Trophoblast cell (in vitro differentiated cells and primary cell): ENCODE data around the gene KRTAP8-1. TPM values are rescaled to one million over a fixed set of nuclear protein-coding genes. Genes with fewer than 3 reads are reported as not detected.
A peak's percentile ranks its signal among the peaks of the same experiment; 100 is the strongest.

ENCODE experiments used
- DNase-seq, 2 donors: peaks; one replicate each; pipeline ENCODE4 v3.0.0-alpha.2; 2016
- H2AFZ ChIP-seq: 2 replicates; pipeline ENCODE4 v1.6.1; 2013; ENCODE audit warnings: low read length, moderate library complexity, mild to moderate bottlenecking; ENCODE audit not compliant: insufficient read depth, poor library complexity
- H2AK5ac ChIP-seq: 2 replicates; pipeline ENCODE4 v1.6.1; 2013; ENCODE audit warnings: mild to moderate bottlenecking, low read length
- H2BK120ac ChIP-seq: 2 replicates; pipeline ENCODE4 v1.6.1; 2013; ENCODE audit warnings: low read length, mild to moderate bottlenecking, moderate library complexity; ENCODE audit not compliant: insufficient read depth, poor library complexity
- H2BK12ac ChIP-seq: 2 replicates; pipeline ENCODE4 v1.6.1; 2013; ENCODE audit warnings: mild to moderate bottlenecking, low read length, moderate library complexity
- H2BK5ac ChIP-seq: 2 replicates; pipeline ENCODE4 v1.6.1; 2013; ENCODE audit warnings: low read length, low read depth, moderate library complexity, mild to moderate bottlenecking; ENCODE audit not compliant: poor library complexity
- H3K14ac ChIP-seq: 2 replicates; pipeline ENCODE4 v1.6.1; 2013; ENCODE audit warnings: mild to moderate bottlenecking, low read length
- H3K18ac ChIP-seq: 2 replicates; pipeline ENCODE4 v1.6.1; 2013; ENCODE audit warnings: mild to moderate bottlenecking, low read length
- H3K23ac ChIP-seq: 2 replicates; pipeline ENCODE4 v1.6.1; 2013; ENCODE audit warnings: low read length
- H3K27ac ChIP-seq: 2 replicates; pipeline ENCODE4 v1.5.1; 2013; ENCODE audit warnings: low read depth, mild to moderate bottlenecking, inconsistent platforms, low read length, moderate library complexity
- H3K27me3 ChIP-seq: 2 replicates; pipeline ENCODE4 v1.6.1; 2013; ENCODE audit warnings: inconsistent platforms, mild to moderate bottlenecking, low read length, moderate library complexity; ENCODE audit not compliant: insufficient read depth
- H3K36me3 ChIP-seq, 2 experiments: 1 replicate in 1 of 2; 2 replicates in 1 of 2; pipeline ENCODE4 v1.6.1; 2013; ENCODE audit warnings: low read length in 2 of 2, mild to moderate bottlenecking in 2 of 2, moderate library complexity in 1 of 2; ENCODE audit not compliant: insufficient read depth in 2 of 2, control insufficient read depth in 1 of 2
- H3K4ac ChIP-seq: 2 replicates; pipeline ENCODE4 v1.6.1; 2013; ENCODE audit warnings: low read depth, mild to moderate bottlenecking, low read length, moderate library complexity
- H3K4me1 ChIP-seq, 2 experiments: 1 replicate in 1 of 2; 2 replicates in 1 of 2; pipeline ENCODE4 v1.6.1; 2013; ENCODE audit warnings: low read length in 2 of 2, mild to moderate bottlenecking in 2 of 2, moderate library complexity in 1 of 2; ENCODE audit not compliant: insufficient read depth in 2 of 2, control insufficient read depth in 1 of 2
- H3K4me2 ChIP-seq: 2 replicates; pipeline ENCODE4 v1.6.1; 2013; ENCODE audit warnings: inconsistent platforms, mild to moderate bottlenecking, low read length, moderate library complexity
- H3K4me3 ChIP-seq: 2 replicates; pipeline ENCODE4 v1.5.1; 2013; ENCODE audit warnings: mild to moderate bottlenecking, low read depth, low read length, inconsistent platforms
- H3K79me1 ChIP-seq: one replicate; pipeline ENCODE4 v1.6.1; 2013; ENCODE audit warnings: low read length
- H3K79me2 ChIP-seq: 2 replicates; pipeline ENCODE4 v1.6.1; 2013; ENCODE audit warnings: low read length, mild to moderate bottlenecking; ENCODE audit not compliant: control insufficient read depth, insufficient read depth, poor library complexity
- H3K9ac ChIP-seq: 2 replicates; pipeline ENCODE4 v1.6.1; 2013; ENCODE audit warnings: mild to moderate bottlenecking, low read length
- H3K9me3 ChIP-seq: 2 replicates; pipeline ENCODE4 v1.6.1; 2013; ENCODE audit warnings: low read depth, mild to moderate bottlenecking, control low read depth, inconsistent platforms, low read length; ENCODE audit not compliant: insufficient read depth
- H4K12ac ChIP-seq: 2 replicates; pipeline ENCODE4 v1.6.1; 2013; ENCODE audit warnings: low read depth, mild to moderate bottlenecking, low read length, moderate library complexity
- H4K8ac ChIP-seq: 2 replicates; pipeline ENCODE4 v1.6.1; 2013; ENCODE audit warnings: low read depth, mild to moderate bottlenecking, low read length, moderate library complexity
- H4K91ac ChIP-seq: one replicate; pipeline ENCODE4 v1.6.1; 2013; ENCODE audit warnings: low read depth, mild to moderate bottlenecking, low read length, moderate library complexity
- WGBS: extraction: QIAGEN DNeasy Blood & Tissue Kit; methylation state at CpG from one replicate; pipeline ENCODE4 v1.1.7; 2013; ENCODE audit warnings: missing lambda C conversion rate; ENCODE audit not compliant: insufficient read length, insufficient coverage; ENCODE audit errors: extremely low coverage; 5-methylcytosine and 5-hydroxymethylcytosine counted together
- polyA plus RNA-seq: library from polyadenylated mRNA; stranded (reverse); fragments of 200-250 nt; gene quantifications from 2 replicates; pipeline ENCODE4 v1.2.3, GENCODE V29; 2013

Gene KRTAP8-1, protein sequence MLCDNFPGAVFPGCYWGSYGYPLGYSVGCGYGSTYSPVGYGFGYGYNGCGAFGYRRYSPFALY
- not detected in 2 replicates for polyA plus RNA-seq

- WGBS = no CpG with 5 or more reads among the region's 5 CpGs
- no peak for DNase-seq
- Histone ChIP-seq H3K4me3 (no peak within 1 kb of the TSS), H3K27ac (no peak within 1 kb of the TSS), H3K4me2 (no peak within 1 kb of the TSS), H3K18ac (no peak within 1 kb of the TSS), H3K9me3 (no peaks in the 10 kb centered on the region), H2AFZ (no peak within 1 kb of the TSS), H2BK12ac (no peak within 1 kb of the TSS), H4K8ac (no peak within 1 kb of the TSS), H3K23ac (no peak within 1 kb of the TSS), H3K9ac (no peak within 1 kb of the TSS), H3K4ac (no peak within 1 kb of the TSS), H3K36me3 (no peaks in the 10 kb centered on the region), H4K12ac (no peak within 1 kb of the TSS), H2BK120ac (no peak within 1 kb of the TSS), H3K27me3 (no peaks in the 10 kb centered on the region), H2AK5ac (no peak within 1 kb of the TSS), H3K79me1 (no peaks in the 10 kb centered on the region), H3K4me1 (no peaks in the 10 kb centered on the region), H2BK5ac (no peak within 1 kb of the TSS), H3K14ac (no peak within 1 kb of the TSS), H4K91ac (no peak within 1 kb of the TSS), H3K79me2 (no peaks in the 10 kb centered on the region)
Observed at GRCh38 chr21:30813174-30813573, at the start of gene KRTAP8-1. Gene KRTAP8-1, minus strand, starts transcription at chr21:30813274. Its CDS starts 54 bp downstream, at chr21:30813220.

- Histone ChIP-seq H3K4me2 (no peak overlapping the region), H3K36me3 (no peaks in the 10 kb centered on the region), H2AFZ (no peak overlapping the region), H3K9me3 (no peaks in the 10 kb centered on the region), H4K91ac (no peak overlapping the region), H3K4me3 (no peak overlapping the region), H3K27ac (no peak overlapping the region), H3K4me1 (no peaks in the 10 kb centered on the region), H2BK120ac (no peak overlapping the region), H3K27me3 (no peaks in the 10 kb centered on the region), H3K79me2 (no peaks in the 10 kb centered on the region), H3K79me1 (no peaks in the 10 kb centered on the region), H2BK5ac (no peak overlapping the region), H4K12ac (no peak overlapping the region), H2AK5ac (no peak overlapping the region), H3K14ac (no peak overlapping the region), H3K23ac (no peak overlapping the region), H2BK12ac (no peak overlapping the region), H4K8ac (no peak overlapping the region), H3K18ac (no peak overlapping the region), H3K4ac (no peak overlapping the region), H3K9ac (no peak overlapping the region)
- WGBS = no CpG with 5 or more reads among the region's 9 CpGs
- no peak for DNase-seq
Observed at GRCh38 chr21:30847627-30848500, 34.8 kb upstream of the KRTAP8-1 start.

DNA sequence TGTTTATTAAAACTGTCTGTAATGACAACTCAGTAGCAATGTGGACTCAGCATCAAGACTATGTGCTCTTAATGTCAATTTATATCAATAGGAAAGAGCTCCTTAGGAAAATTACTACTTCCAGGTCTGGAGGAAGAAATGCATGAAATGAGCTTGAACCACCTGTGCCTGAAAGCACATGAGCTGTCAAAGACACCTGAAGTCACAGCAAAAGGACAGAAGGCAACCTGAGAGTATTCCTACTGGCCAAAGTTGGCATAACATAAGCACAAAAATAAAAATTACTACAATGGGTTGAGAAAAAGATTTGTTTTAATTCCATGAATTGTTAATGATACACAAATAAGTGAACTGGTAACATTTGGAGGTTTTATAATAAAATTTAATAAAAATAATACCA is 29.9 kb upstream of the KRTAP8-1 start:
- Histone ChIP-seq H2BK12ac (no peak overlapping the region), H3K4me3 (no peak overlapping the region), H2BK5ac (no peak overlapping the region)

DNA sequence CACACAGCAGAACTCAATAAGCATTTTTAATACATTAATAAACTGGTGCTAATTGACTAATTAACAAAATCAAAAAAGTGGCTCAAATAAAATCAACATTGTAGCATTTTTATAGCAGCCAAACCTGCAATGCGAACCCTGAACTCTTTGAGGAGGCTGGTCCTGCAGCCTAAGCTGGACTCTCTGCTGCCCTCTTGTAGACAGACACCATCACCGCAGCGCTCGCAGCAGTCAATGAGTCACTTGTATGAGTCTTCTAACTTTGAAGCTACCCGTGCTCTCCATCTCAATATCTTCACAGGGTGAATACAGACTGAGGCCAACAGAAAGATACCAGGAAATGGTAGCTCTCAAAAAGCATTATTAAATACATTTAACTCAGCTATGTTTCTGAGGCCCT is 26.2 kb upstream of the KRTAP8-1 start:
- H4K91ac ChIP-seq = no peak overlapping the region
- H3K4me1 ChIP-seq = no peaks in the 10 kb centered on the region
- H3K4ac ChIP-seq = no peak overlapping the region
- no peak overlapping the region for H3K23ac ChIP-seq
- H2BK120ac ChIP-seq = no peak overlapping the region
- no peak overlapping the region for H2BK12ac ChIP-seq
- no peaks in the 10 kb centered on the region for H3K79me1 ChIP-seq
- H3K4me2 ChIP-seq = no peak overlapping the region
- H3K27me3 ChIP-seq = no peaks in the 10 kb centered on the region
- no peaks in the 10 kb centered on the region for H3K79me2 ChIP-seq
- no peak overlapping the region for H3K9ac ChIP-seq
- H2BK5ac ChIP-seq = no peak overlapping the region
- H3K9me3 ChIP-seq = no peaks in the 10 kb centered on the region
- H3K18ac ChIP-seq = no peak overlapping the region
- no peak overlapping the region for H4K8ac ChIP-seq
- H3K4me3 ChIP-seq = no peak overlapping the region
- no peak overlapping the region for H2AK5ac ChIP-seq
- DNase-seq = peak; percentile 36 to 66
- H3K27ac ChIP-seq = no peak overlapping the region
- no CpG with 5 or more reads among the region's 5 CpGs for WGBS
- no peaks in the 10 kb centered on the region for H3K36me3 ChIP-seq
- no peak overlapping the region for H3K14ac ChIP-seq
- H2AFZ ChIP-seq = no peak overlapping the region
- H4K12ac ChIP-seq = no peak overlapping the region

More for the DNA sequence above, 29.9 kb upstream of the KRTAP8-1 start:
- no peak overlapping the region for H2AK5ac ChIP-seq
- no peak overlapping the region for H2AFZ ChIP-seq
- H3K23ac ChIP-seq = no peak overlapping the region
- H3K79me2 ChIP-seq = no peaks in the 10 kb centered on the region
- H4K8ac ChIP-seq = no peak overlapping the region
- H3K79me1 ChIP-seq = no peaks in the 10 kb centered on the region
- H3K9ac ChIP-seq = no peak overlapping the region
- no peak overlapping the region for H3K27ac ChIP-seq
- no peak overlapping the region for H3K18ac ChIP-seq
- no peak overlapping the region for H3K4ac ChIP-seq
- H3K9me3 ChIP-seq = no peaks in the 10 kb centered on the region
- DNase-seq = no peak
- no peak overlapping the region for H4K12ac ChIP-seq
- no peak overlapping the region for H2BK120ac ChIP-seq
- no peak overlapping the region for H3K14ac ChIP-seq
- no peak overlapping the region for H3K4me2 ChIP-seq
- H3K27me3 ChIP-seq = no peaks in the 10 kb centered on the region
- no peak overlapping the region for H4K91ac ChIP-seq
- H3K36me3 ChIP-seq = no peaks in the 10 kb centered on the region
- no peaks in the 10 kb centered on the region for H3K4me1 ChIP-seq
